ENCODE results near the gene SMAD3.

DNA sequence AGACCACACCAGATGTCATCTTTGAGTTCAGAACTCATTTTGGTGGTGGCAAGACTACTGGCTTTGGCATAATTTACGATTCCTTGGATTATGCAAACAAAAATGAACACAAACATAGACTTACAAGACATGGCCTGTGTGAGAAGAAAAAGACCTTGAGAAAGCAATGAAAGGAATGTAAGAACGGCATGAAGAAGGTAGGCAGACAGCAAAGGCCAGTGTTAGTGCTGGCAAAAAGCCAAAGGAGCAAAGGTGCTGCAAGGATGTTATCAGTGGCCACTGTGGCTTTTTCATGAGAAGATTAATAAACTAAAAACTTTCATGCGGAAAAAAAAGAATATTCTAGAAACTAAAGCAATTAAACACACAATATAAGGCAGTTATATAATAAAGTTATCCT is 167.2 kb downstream of the SMAD3 start:
- TF ChIP-seq, protein P1, sequence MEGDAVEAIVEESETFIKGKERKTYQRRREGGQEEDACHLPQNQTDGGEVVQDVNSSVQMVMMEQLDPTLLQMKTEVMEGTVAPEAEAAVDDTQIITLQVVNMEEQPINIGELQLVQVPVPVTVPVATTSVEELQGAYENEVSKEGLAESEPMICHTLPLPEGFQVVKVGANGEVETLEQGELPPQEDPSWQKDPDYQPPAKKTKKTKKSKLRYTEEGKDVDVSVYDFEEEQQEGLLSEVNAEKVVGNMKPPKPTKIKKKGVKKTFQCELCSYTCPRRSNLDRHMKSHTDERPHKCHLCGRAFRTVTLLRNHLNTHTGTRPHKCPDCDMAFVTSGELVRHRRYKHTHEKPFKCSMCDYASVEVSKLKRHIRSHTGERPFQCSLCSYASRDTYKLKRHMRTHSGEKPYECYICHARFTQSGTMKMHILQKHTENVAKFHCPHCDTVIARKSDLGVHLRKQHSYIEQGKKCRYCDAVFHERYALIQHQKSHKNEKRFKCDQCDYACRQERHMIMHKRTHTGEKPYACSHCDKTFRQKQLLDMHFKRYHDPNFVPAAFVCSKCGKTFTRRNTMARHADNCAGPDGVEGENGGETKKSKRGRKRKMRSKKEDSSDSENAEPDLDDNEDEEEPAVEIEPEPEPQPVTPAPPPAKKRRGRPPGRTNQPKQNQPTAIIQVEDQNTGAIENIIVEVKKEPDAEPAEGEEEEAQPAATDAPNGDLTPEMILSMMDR (conservative IDR thresholded peaks at IDR 0.05) = no peak
- no peak for TF ChIP-seq EZH2 (IDR thresholded peaks at IDR 0.05; ENCODE audit: low read depth)

All from PC-9 (cell line).